C4-2B (cell line): ENCODE measurements around the gene CDC14B.

Source experiments
- CTCF ChIP-seq: fragments of 450-650 bp; conservative IDR thresholded peaks from 2 replicates; pipeline ENCODE4 v1.5.1; 2017; ENCODE audit warnings: mild to moderate bottlenecking
- ZFX ChIP-seq: fragments of 450-650 bp; IDR thresholded peaks from 2 replicates; pipeline ENCODE4 v1.6.1; 2017

- TF ChIP-seq CTCF (peak; percentile 73), ZFX (no peak)
Measured at GRCh38 chr9:96651626-96652025, 32.0 kb upstream of the CDC14B start.
